Parathyroid adenoma (tissue), 2 donors: Measurements from ENCODE around the gene GATB.

ENCODE experiments used
- H2AFZ ChIP-seq: fragments of 300-600 bp; sonication (generic); one replicate; pipeline ENCODE4 v1.7.0; 2017; ENCODE audit warnings: antibody characterized with exemption, mild to moderate bottlenecking
- H3K27ac ChIP-seq: fragments of 300-600 bp; sonication (generic); one replicate; pipeline ENCODE4 v1.7.0; 2017
- H3K27me3 ChIP-seq: fragments of 300-600 bp; sonication (generic); one replicate; pipeline ENCODE4 v1.7.0; 2017; ENCODE audit warnings: low read length; ENCODE audit not compliant: control insufficient read depth, insufficient read depth
- H3K36me3 ChIP-seq: fragments of 300-600 bp; sonication (generic); one replicate; pipeline ENCODE4 v1.7.0; 2017; ENCODE audit warnings: low read length; ENCODE audit not compliant: control insufficient read depth, insufficient read depth
- H3K4me1 ChIP-seq: fragments of 300-600 bp; sonication (generic); one replicate; pipeline ENCODE4 v1.7.0; 2017; ENCODE audit warnings: control low read depth
- H3K4me2 ChIP-seq: fragments of 300-600 bp; sonication (generic); one replicate; pipeline ENCODE4 v1.7.0; 2017; ENCODE audit warnings: low read length
- H3K4me3 ChIP-seq: fragments of 300-600 bp; sonication (generic); one replicate; pipeline ENCODE4 v1.7.0; 2017; ENCODE audit warnings: low read depth, low read length
- H3K79me2 ChIP-seq: fragments of 300-600 bp; sonication (generic); one replicate; pipeline ENCODE4 v1.7.0; 2017; ENCODE audit warnings: control low read depth
- H3K9ac ChIP-seq: fragments of 300-600 bp; sonication (generic); one replicate; pipeline ENCODE4 v1.7.0; 2017; ENCODE audit warnings: mild to moderate bottlenecking
- H3K9me3 ChIP-seq: fragments of 300-600 bp; sonication (generic); one replicate; pipeline ENCODE4 v1.7.0; 2017; ENCODE audit warnings: low read length; ENCODE audit not compliant: control insufficient read depth
- CTCF ChIP-seq: fragments of 300-600 bp; sonication (generic); IDR thresholded peaks from one replicate; pipeline ENCODE4 v1.7.0; 2017; ENCODE audit warnings: antibody characterized with exemption, mild to moderate bottlenecking
- donor health status: primary hyperparathyroidism.

The GATB gene

GRCh38 chr4:151753056-151753455 is 7.8 kb downstream of the GATB start:
- H3K4me1 ChIP-seq: no peaks in the 10 kb centered on the region
- H2AFZ ChIP-seq: no peak overlapping the region
- H3K79me2 ChIP-seq: no peaks in the 10 kb centered on the region
- H3K27ac ChIP-seq: no peak overlapping the region
- no peaks in the 10 kb centered on the region for H3K9me3 ChIP-seq
- TF ChIP-seq CTCF: no peak
- no peaks in the 10 kb centered on the region for H3K36me3 ChIP-seq
- no peak overlapping the region for H3K4me3 ChIP-seq
- H3K27me3 ChIP-seq: no peaks in the 10 kb centered on the region
- no peak overlapping the region for H3K4me2 ChIP-seq
- no peak overlapping the region for H3K9ac ChIP-seq

GRCh38 chr4:151750156-151750555 is 10.7 kb downstream of the GATB start:
- no peak overlapping the region for H3K9ac ChIP-seq

GRCh38 chr4:151745481-151746231 is 15.2 kb downstream of the GATB start:
- H3K4me3 ChIP-seq: no peak overlapping the region
- H3K9me3 ChIP-seq: no peaks in the 10 kb centered on the region
- no peak overlapping the region for H2AFZ ChIP-seq
- TF ChIP-seq CTCF: no peak
- no peaks in the 10 kb centered on the region for H3K79me2 ChIP-seq
- H3K9ac ChIP-seq: no peak overlapping the region
- H3K27ac ChIP-seq: no peak overlapping the region
- H3K36me3 ChIP-seq: no peaks in the 10 kb centered on the region
- H3K4me2 ChIP-seq: no peak overlapping the region
- no peaks in the 10 kb centered on the region for H3K4me1 ChIP-seq
- no peaks in the 10 kb centered on the region for H3K27me3 ChIP-seq

More at GRCh38 chr4:151750156-151750555, 10.7 kb downstream of the GATB start:
- Histone ChIP-seq H3K4me1 (no peaks in the 10 kb centered on the region), H3K27me3 (no peaks in the 10 kb centered on the region), H3K4me3 (no peak overlapping the region), H3K4me2 (no peak overlapping the region), H3K9me3 (no peaks in the 10 kb centered on the region), H3K27ac (no peak overlapping the region), H3K79me2 (no peaks in the 10 kb centered on the region), H3K36me3 (no peaks in the 10 kb centered on the region), H2AFZ (no peak overlapping the region)
- TF ChIP-seq CTCF: no peak

GRCh38 chr4:151744614-151745013 is 16.2 kb downstream of the GATB start:
- no peaks in the 10 kb centered on the region for H3K27me3 ChIP-seq
- no peak overlapping the region for H2AFZ ChIP-seq
- no peak overlapping the region for H3K9ac ChIP-seq
- H3K4me1 ChIP-seq: no peaks in the 10 kb centered on the region
- no peaks in the 10 kb centered on the region for H3K36me3 ChIP-seq
- no peak overlapping the region for H3K27ac ChIP-seq
- no peaks in the 10 kb centered on the region for H3K79me2 ChIP-seq
- no peak overlapping the region for H3K4me3 ChIP-seq
- H3K4me2 ChIP-seq: no peak overlapping the region
- no peak for TF ChIP-seq CTCF
- H3K9me3 ChIP-seq: no peaks in the 10 kb centered on the region

GRCh38 chr4:151743894-151744293 is 16.9 kb downstream of the GATB start:
- H3K27ac ChIP-seq: no peak overlapping the region
- no peak overlapping the region for H3K4me3 ChIP-seq
- H2AFZ ChIP-seq: no peak overlapping the region
- H3K36me3 ChIP-seq: no peaks in the 10 kb centered on the region
- H3K4me2 ChIP-seq: no peak overlapping the region
- H3K9ac ChIP-seq: no peak overlapping the region
- no peak for TF ChIP-seq CTCF
- no peaks in the 10 kb centered on the region for H3K4me1 ChIP-seq
- H3K9me3 ChIP-seq: no peaks in the 10 kb centered on the region
- H3K27me3 ChIP-seq: no peaks in the 10 kb centered on the region
- no peaks in the 10 kb centered on the region for H3K79me2 ChIP-seq
